MM.1S (cell line): ENCODE results near the gene RSBN1L.

Experiments
- CTCF ChIP-seq: fragments of 300-600 bp; sonication (generic); IDR thresholded peaks from 2 replicates; pipeline ENCODE4 v1.5.1; 2016; ENCODE audit warnings: antibody characterized with exemption, low read length, mixed read lengths
- EZH2 ChIP-seq: fragments of 300-600 bp; sonication (generic); optimal IDR thresholded peaks from 2 replicates; pipeline ENCODE3; 2017; ENCODE audit warnings: low read depth, mild to moderate bottlenecking, antibody characterized with exemption, low read length, mixed read lengths

GRCh38 chr7:77766801-77767605 lies 70.7 kb downstream of the RSBN1L start:
- TF ChIP-seq CTCF (no peak), EZH2 (no peak)
